H1 (cell line): ENCODE measurements around the gene DDX47. TPM values are rescaled to one million over a fixed set of nuclear protein-coding genes. Genes with fewer than 3 reads are reported as not detected.

Source experiments
- CTCF ChIA-PET: fragments of 300-600 bp; sonication (Branson Sonifier 250); formaldehyde crosslinking; loops from one replicate; lab custom pipeline; 2021; ENCODE audit not compliant: partially characterized antibody; lab: Charles Lee
- POLR2A ChIA-PET: fragments of 300-600 bp; sonication (Branson Sonifier 250); formaldehyde crosslinking; loops from one replicate; lab custom pipeline; 2021; ENCODE audit warnings: inconsistent platforms; ENCODE audit not compliant: partially characterized antibody; lab: Charles Lee
- DNase-seq, 2 experiments: peaks; one replicate each; pipeline versions ENCODE4 v3.0.0 to v3.0.0-alpha.2; 2010 to 2022; ENCODE audit warnings: low spot score in 2 of 2, low read depth in 1 of 2, mixed read lengths in 1 of 2
- FAIRE-seq: peaks from 2 replicates; lab custom pipeline; 2011; peaks lifted over from hg19 to GRCh38; lab: Jason Lieb, UNC
- H2AFZ ChIP-seq: 2 replicates; pipeline ENCODE4 v1.8.1; 2012; ENCODE audit warnings: low read length, inconsistent platforms
- H2AK5ac ChIP-seq: 2 replicates; pipeline ENCODE4 v1.6.1; 2013; ENCODE audit warnings: low read depth, low read length
- H2BK120ac ChIP-seq: replicated peaks from 2 replicates; pipeline ENCODE3; 2013; ENCODE audit warnings: low read depth, low read length, inconsistent platforms
- H2BK12ac ChIP-seq: 2 replicates; pipeline ENCODE4 v1.6.1; 2013; ENCODE audit warnings: low read depth, low read length
- H2BK15ac ChIP-seq: 2 replicates; pipeline ENCODE4 v1.6.1; 2013; ENCODE audit warnings: low read length
- H2BK20ac ChIP-seq: 2 replicates; pipeline ENCODE4 v1.6.1; 2013; ENCODE audit warnings: low read length
- H2BK5ac ChIP-seq: 2 replicates; pipeline ENCODE4 v1.6.1; 2013; ENCODE audit warnings: low read depth, low read length
- H3K14ac ChIP-seq: 2 replicates; pipeline ENCODE4 v1.6.1; 2013; ENCODE audit warnings: inconsistent platforms; ENCODE audit not compliant: insufficient read length
- H3K18ac ChIP-seq: 2 replicates; pipeline ENCODE4 v1.6.1; 2013; ENCODE audit warnings: low read length; ENCODE audit errors: extremely low read depth
- H3K23ac ChIP-seq: 2 replicates; pipeline ENCODE4 v1.6.1; 2013; ENCODE audit warnings: inconsistent platforms; ENCODE audit not compliant: insufficient read length
- H3K23me2 ChIP-seq: 2 replicates; pipeline ENCODE4 v1.6.1; 2013; ENCODE audit warnings: low read depth, low read length
- H3K27ac ChIP-seq: 2 replicates; pipeline ENCODE4 v1.6.1; 2011; ENCODE audit warnings: low read depth, low read length, inconsistent platforms
- H3K27me3 ChIP-seq, 4 experiments: replicated peaks in 1 of 4; 1 replicate in 1 of 4; 2 replicates in 3 of 4; pipeline versions ENCODE4 v1.6.1 to v1.8.1; 2011 to 2013; ENCODE audit warnings: low read length in 3 of 4, mild to moderate bottlenecking in 3 of 4, inconsistent platforms in 2 of 4, mixed read lengths in 2 of 4, moderate library complexity in 1 of 4; ENCODE audit not compliant: control insufficient read depth in 3 of 4, insufficient read depth in 3 of 4; ENCODE audit errors: extremely low read depth in 1 of 4
- H3K36me3 ChIP-seq, 4 experiments: 2 replicates each; pipeline versions ENCODE4 v1.6.1 to v1.8.1; 2011 to 2013; ENCODE audit warnings: mild to moderate bottlenecking in 4 of 4, low read length in 3 of 4, moderate library complexity in 2 of 4, control low read depth in 1 of 4, inconsistent platforms in 1 of 4; ENCODE audit not compliant: insufficient read depth in 4 of 4, control insufficient read depth in 2 of 4
- H3K4ac ChIP-seq: replicated peaks from 2 replicates; pipeline ENCODE3; 2013; ENCODE audit warnings: low read length, low read depth, mixed read lengths, inconsistent platforms; ENCODE audit not compliant: insufficient read length
- H3K4me1 ChIP-seq, 4 experiments: replicated peaks in 1 of 4; 1 replicate in 1 of 4; 2 replicates in 3 of 4; pipeline versions ENCODE4 v1.6.1 to v1.8.1; 2011 to 2013; ENCODE audit warnings: low read length in 3 of 4, inconsistent platforms in 2 of 4, mixed read lengths in 1 of 4; ENCODE audit not compliant: insufficient read depth in 4 of 4, control insufficient read depth in 3 of 4
- H3K4me2 ChIP-seq, 2 experiments: 2 replicates each; pipeline versions ENCODE4 v1.6.1 to v1.8.1; 2011 to 2013; ENCODE audit warnings: low read depth in 2 of 2, low read length in 2 of 2, control low read depth in 1 of 2, inconsistent platforms in 1 of 2, mild to moderate bottlenecking in 1 of 2; ENCODE audit not compliant: insufficient read depth in 1 of 2
- H3K4me3 ChIP-seq, 4 experiments: fragments of 200-600, 300-600 bp in 1 of 4; sonication (generic), shearing (Covaris generic), sonication (Bioruptor Twin) in 1 of 4; 2 replicates each; pipeline versions ENCODE4 v1.5.1 to v1.8.1; 2011 to 2016; ENCODE audit warnings: low read length in 4 of 4, low read depth in 3 of 4, control low read depth in 2 of 4, inconsistent platforms in 2 of 4, mild to moderate bottlenecking in 2 of 4, mixed read lengths in 1 of 4, moderate library complexity in 1 of 4; ENCODE audit not compliant: insufficient read depth in 2 of 4; ENCODE audit errors: extremely low read depth in 1 of 4
- H3K56ac ChIP-seq: replicated peaks from 2 replicates; pipeline ENCODE3; 2013; ENCODE audit warnings: low read depth, mild to moderate bottlenecking, mixed read lengths, low read length, inconsistent platforms; ENCODE audit not compliant: insufficient read length
- H3K79me1 ChIP-seq: 2 replicates; pipeline ENCODE4 v1.6.1; 2013; ENCODE audit warnings: low read depth, low read length, control low read depth
- H3K79me2 ChIP-seq, 2 experiments: 2 replicates each; pipeline versions ENCODE4 v1.6.1 to v1.8.1; 2012 to 2013; ENCODE audit warnings: low read length in 2 of 2, mild to moderate bottlenecking in 2 of 2, inconsistent platforms in 1 of 2; ENCODE audit not compliant: insufficient read depth in 2 of 2, control insufficient read depth in 1 of 2
- H3K9ac ChIP-seq, 4 experiments: replicated peaks in 1 of 4; 1 replicate in 1 of 4; 2 replicates in 3 of 4; pipeline versions ENCODE4 v1.6.1 to v1.8.1; 2011 to 2013; ENCODE audit warnings: low read depth in 3 of 4, low read length in 3 of 4, control low read depth in 2 of 4, mild to moderate bottlenecking in 2 of 4, moderate library complexity in 2 of 4, inconsistent platforms in 1 of 4; ENCODE audit errors: extremely low read depth in 1 of 4
- H3K9me3 ChIP-seq, 2 experiments: 2 replicates each; pipeline versions ENCODE4 v1.6.1 to v1.8.1; 2012 to 2013; ENCODE audit warnings: mild to moderate bottlenecking in 2 of 2, moderate library complexity in 2 of 2, control low read depth in 1 of 2, inconsistent platforms in 1 of 2, low read depth in 1 of 2, low read length in 1 of 2, mixed read lengths in 1 of 2; ENCODE audit not compliant: insufficient read depth in 2 of 2
- H4K20me1 ChIP-seq, 2 experiments: replicated peaks in 1 of 2; 2 replicates each; pipeline versions ENCODE3 to v1.8.1; 2011 to 2013; ENCODE audit warnings: inconsistent platforms in 2 of 2, low read length in 2 of 2, mild to moderate bottlenecking in 1 of 2; ENCODE audit not compliant: insufficient read depth in 2 of 2, control insufficient read depth in 1 of 2
- H4K5ac ChIP-seq: 2 replicates; pipeline ENCODE4 v1.6.1; 2013; ENCODE audit warnings: low read length, low read depth, mixed read lengths, inconsistent platforms; ENCODE audit not compliant: insufficient read length
- H4K8ac ChIP-seq: 2 replicates; pipeline ENCODE4 v1.8.0; 2013; ENCODE audit warnings: mild to moderate bottlenecking, moderate library complexity, low read length, inconsistent platforms; ENCODE audit not compliant: insufficient read depth; ENCODE audit errors: extremely low read depth
- H4K91ac ChIP-seq: replicated peaks from 2 replicates; pipeline ENCODE3; 2013; ENCODE audit warnings: low read length, mixed read lengths, inconsistent platforms; ENCODE audit not compliant: insufficient read length
- CREB1 ChIP-seq: IDR thresholded peaks from 2 replicates; pipeline ENCODE4 v1.6.1; 2012; ENCODE audit warnings: inconsistent platforms
- EGR1 ChIP-seq: IDR thresholded peaks from 2 replicates; pipeline ENCODE4 v1.6.1; 2011; ENCODE audit warnings: low read depth, low read length, borderline replicate concordance
- HDAC6 ChIP-seq: IDR thresholded peaks from one replicate; pipeline ENCODE4 v1.7.1; 2012; ENCODE audit warnings: low read depth, mild to moderate bottlenecking, inconsistent platforms, low read length, moderate library complexity
- KDM1A ChIP-seq: fragments of 200-600, 300-600 bp; sonication (generic); IDR thresholded peaks from 2 replicates; pipeline ENCODE4 v1.7.1; 2016; ENCODE audit warnings: mild to moderate bottlenecking, low read length, borderline replicate concordance
- KDM4A ChIP-seq: IDR thresholded peaks from one replicate; pipeline ENCODE4 v1.7.1; 2012; ENCODE audit warnings: low read depth, mild to moderate bottlenecking, moderate library complexity, low read length, inconsistent platforms; ENCODE audit not compliant: severe bottlenecking
- MAFK ChIP-seq: IDR thresholded peaks from 2 replicates; pipeline ENCODE4 v1.6.1; 2012; ENCODE audit warnings: low read depth, mild to moderate bottlenecking, improper control_type of control experiment, low read length
- POLR2AphosphoS5 ChIP-seq: IDR thresholded peaks from 2 replicates; pipeline ENCODE4 v1.6.1; 2011; ENCODE audit warnings: low read depth, low read length
- RFX5 ChIP-seq: IDR thresholded peaks from 2 replicates; pipeline ENCODE4 v1.6.1; 2011; ENCODE audit warnings: low read depth, low read length, improper control_type of control experiment, borderline replicate concordance
- RXRA ChIP-seq: IDR thresholded peaks from 2 replicates; pipeline ENCODE4 v1.6.1; 2011; ENCODE audit warnings: low read depth, mild to moderate bottlenecking, low read length, moderate library complexity; ENCODE audit not compliant: insufficient read depth
- SIX5 ChIP-seq: IDR thresholded peaks from 2 replicates; pipeline ENCODE4 v1.6.1; 2011; ENCODE audit warnings: mild to moderate bottlenecking, low read depth, low read length
- SP4 ChIP-seq: IDR thresholded peaks from 2 replicates; pipeline ENCODE4 v1.6.1; 2012; ENCODE audit warnings: low read length, inconsistent platforms
- TAF7 ChIP-seq: optimal IDR thresholded peaks from 2 replicates; pipeline ENCODE3; 2011; ENCODE audit warnings: low read depth, mild to moderate bottlenecking, inconsistent platforms, low read length, moderate library complexity, borderline replicate concordance
- TCF12 ChIP-seq: IDR thresholded peaks from 2 replicates; pipeline ENCODE4 v1.6.1; 2011; ENCODE audit warnings: low read depth, mild to moderate bottlenecking, low read length
- WGBS, 2 experiments: shearing (Covaris generic) in 1 of 2; methylation state at CpG; one replicate each; pipeline versions ENCODE4 v1.1.6 to v1.1.7; 2013 to 2015; ENCODE audit warnings: low lambda C conversion rate in 2 of 2, mixed read lengths in 2 of 2, inconsistent platforms in 1 of 2, low coverage in 1 of 2, missing lambda C conversion rate in 1 of 2; ENCODE audit not compliant: insufficient replicate concordance in 2 of 2, insufficient coverage in 1 of 2, insufficient read length in 1 of 2; ENCODE audit errors: extremely low coverage in 1 of 2, missing lambda C conversion rate in 1 of 2; 5-methylcytosine and 5-hydroxymethylcytosine counted together
- polyA plus RNA-seq, 7 experiments: library from polyadenylated mRNA; depleted of rRNA in 3 of 7; stranded (reverse) in 5 of 7; unstranded in 2 of 7; fragments of >200 nt in 5 of 7; fragments of 200-250 nt in 2 of 7; gene quantifications; 1 replicate in 5 of 7; 2 replicates in 1 of 7; 4 replicates in 1 of 7; pipeline versions ENCODE4 v1.2.1 to v1.2.3, GENCODE V29; 2011 to 2013; ENCODE audit warnings: missing spikeins in 2 of 7, mixed read lengths in 2 of 7
- total RNA-seq: library from RNA; stranded (reverse); fragmentation: NEBNext Ultra II Directional; extraction: Animal tissue kit (Norgen Biotek cat#: 25700); gene quantifications from 2 replicates; pipeline ENCODE4 v1.2.1, GENCODE V29; 2021
- TF ChIP-seq, protein P1 (sequence below): IDR thresholded peaks from 2 replicates; pipeline ENCODE4 v1.6.1; 2012; ENCODE audit warnings: inconsistent platforms

DDX47 gene
- total and polyA plus RNA-seq, 2 of the 8 experiments (the other 6 are each of a cell fraction or from before 2014, with no cell fraction given), result 54.4 to 74.2 TPM

DNA sequence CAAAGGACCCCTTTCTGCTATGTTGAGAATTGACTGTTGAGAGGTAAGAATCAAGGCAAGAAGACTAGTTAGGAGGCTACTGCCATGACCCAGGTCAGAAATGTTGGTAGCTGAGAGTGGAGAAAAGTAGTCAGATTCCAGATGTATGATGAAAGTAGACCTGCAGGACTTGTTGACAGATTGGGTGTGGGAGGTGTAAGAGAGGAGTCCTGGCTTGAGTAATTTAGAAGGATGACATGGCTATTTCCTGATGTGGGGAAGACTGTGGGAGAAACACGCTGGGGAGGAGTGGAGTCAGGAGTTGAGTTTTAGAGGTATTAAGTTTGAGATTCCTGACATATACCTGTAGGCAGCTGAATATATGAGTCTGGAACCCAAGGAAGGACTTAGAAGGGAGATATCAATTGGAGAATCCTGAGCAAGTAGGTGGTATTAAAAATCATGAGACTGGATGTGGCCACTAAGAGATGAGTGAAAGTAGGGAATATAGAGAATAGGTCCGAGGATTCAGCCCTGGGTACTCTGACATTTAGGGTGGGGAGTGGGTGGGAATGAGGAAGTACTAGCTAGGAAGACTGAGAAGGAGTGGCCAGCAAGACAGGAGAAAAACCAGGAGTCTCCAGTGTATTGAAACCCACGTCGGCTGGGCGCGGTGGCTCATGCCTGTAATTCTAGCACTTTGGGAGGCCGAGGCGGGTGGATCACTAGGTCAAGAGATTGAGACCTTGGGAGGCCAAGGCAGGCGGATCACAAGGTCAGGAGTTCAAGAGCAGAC, 12.6 kb upstream of the DDX47 start:
- H3K4me3 ChIP-seq, result no peak overlapping the region
- no peaks in the 10 kb centered on the region for H3K79me1 ChIP-seq
- no peaks in the 10 kb centered on the region for H4K20me1 ChIP-seq
- H2AK5ac ChIP-seq, result no peak overlapping the region
- ChIA-PET CTCF (interaction anchor here (1.2 to 3.4 kb wide), 5 partner anchors 10 to 37 kb away, joined by 4 to 17 read pairs (median 7); no protein-coding TSS in a partner anchor), POLR2A (no interaction called here)
- no peak overlapping the region for H2BK12ac ChIP-seq
- H3K56ac ChIP-seq, result no peak overlapping the region
- H3K4me2 ChIP-seq, result no peak overlapping the region
- H4K5ac ChIP-seq, result no peak overlapping the region
- no peaks in the 10 kb centered on the region for H3K79me2 ChIP-seq
- no peak overlapping the region for H4K8ac ChIP-seq
- H3K23ac ChIP-seq, result no peak overlapping the region
- H3K27ac ChIP-seq, result no peak overlapping the region
- no peak overlapping the region for H2BK120ac ChIP-seq
- 93% methylated on average over 9 of the region's 9 CpGs; no CpG with 5 or more reads in 1 of the 2 experiments for WGBS, 2 experiments
- no peak overlapping the region for H2BK15ac ChIP-seq
- H2BK5ac ChIP-seq, result no peak overlapping the region
- DNase-seq, result no peak
- no peak overlapping the region for H2BK20ac ChIP-seq
- H3K36me3 ChIP-seq, result no peaks in the 10 kb centered on the region
- H3K14ac ChIP-seq, result no peak overlapping the region
- H3K27me3 ChIP-seq, result no peaks in the 10 kb centered on the region
- FAIRE-seq, result no peak
- no peaks in the 10 kb centered on the region for H3K9me3 ChIP-seq
- H3K4me1 ChIP-seq, result no peaks in the 10 kb centered on the region
- H4K91ac ChIP-seq, result no peak overlapping the region
- H3K4ac ChIP-seq, result no peak overlapping the region
- H2AFZ ChIP-seq, result no peak overlapping the region
- H3K18ac ChIP-seq, result no peak overlapping the region
- no peak overlapping the region for H3K9ac ChIP-seq
- H3K23me2 ChIP-seq, result no peaks in the 10 kb centered on the region
- no peak for TF ChIP-seq EGR1
- no peak for TF ChIP-seq TCF12
- no peak for TF ChIP-seq SIX5
- no peak for TF ChIP-seq TAF7
- no peak for TF ChIP-seq MAFK
- TF ChIP-seq, protein P1, sequence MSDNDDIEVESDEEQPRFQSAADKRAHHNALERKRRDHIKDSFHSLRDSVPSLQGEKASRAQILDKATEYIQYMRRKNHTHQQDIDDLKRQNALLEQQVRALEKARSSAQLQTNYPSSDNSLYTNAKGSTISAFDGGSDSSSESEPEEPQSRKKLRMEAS, result no peak
- TF ChIP-seq CREB1, result no peak
- TF ChIP-seq POLR2AphosphoS5, result no peak
- TF ChIP-seq KDM1A, result no peak
- no peak for TF ChIP-seq HDAC6
- no peak for TF ChIP-seq SP4
- no peak for TF ChIP-seq RXRA
- no peak for TF ChIP-seq KDM4A
- no peak for TF ChIP-seq RFX5
